Stromal cell of bone marrow (primary cell): ENCODE data around the gene KLHL29.

Experiments
- DNase-seq: peaks from one replicate; pipeline ENCODE4 v3.0.0-alpha.2; 2012; ENCODE audit warnings: low read depth

KLHL29 gene

DNA sequence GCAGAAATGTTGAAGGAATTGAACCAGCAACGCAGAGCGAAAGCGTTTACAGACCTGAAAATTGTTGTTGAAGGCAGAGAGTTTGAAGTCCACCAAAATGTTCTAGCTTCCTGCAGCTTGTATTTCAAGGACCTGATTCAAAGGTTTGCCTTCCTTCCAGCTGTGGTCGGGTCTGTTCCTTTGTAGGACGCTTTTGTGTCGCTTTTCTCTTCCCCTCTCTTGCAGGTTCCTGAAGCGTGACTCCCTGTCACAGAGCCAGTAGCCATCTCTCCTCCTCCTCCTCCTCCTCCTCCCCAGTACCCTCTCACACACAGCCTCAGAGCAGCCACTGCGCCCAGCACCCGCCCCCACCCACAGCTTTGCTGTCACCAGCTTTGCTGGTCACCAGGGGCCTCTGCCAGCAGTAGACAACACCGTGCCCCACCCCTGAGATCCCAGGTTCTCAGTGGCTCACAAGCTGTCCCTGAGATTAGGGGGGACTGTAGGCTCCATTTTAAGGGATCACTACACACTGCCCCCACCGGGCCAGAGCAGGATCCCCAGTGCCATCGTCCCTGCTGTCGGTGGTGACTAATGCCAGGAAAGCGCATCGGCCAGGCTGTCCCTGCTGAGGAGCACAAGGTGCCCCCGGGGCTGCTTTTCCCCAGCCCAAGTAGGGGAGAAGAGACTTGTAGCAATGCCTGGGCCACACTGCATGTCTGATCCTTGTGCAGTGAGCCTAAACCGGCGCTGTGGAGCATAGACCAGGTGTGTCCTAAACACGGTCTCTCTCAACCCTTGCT, 299.6 kb downstream of the KLHL29 start:
- no peak for DNase-seq

DNA sequence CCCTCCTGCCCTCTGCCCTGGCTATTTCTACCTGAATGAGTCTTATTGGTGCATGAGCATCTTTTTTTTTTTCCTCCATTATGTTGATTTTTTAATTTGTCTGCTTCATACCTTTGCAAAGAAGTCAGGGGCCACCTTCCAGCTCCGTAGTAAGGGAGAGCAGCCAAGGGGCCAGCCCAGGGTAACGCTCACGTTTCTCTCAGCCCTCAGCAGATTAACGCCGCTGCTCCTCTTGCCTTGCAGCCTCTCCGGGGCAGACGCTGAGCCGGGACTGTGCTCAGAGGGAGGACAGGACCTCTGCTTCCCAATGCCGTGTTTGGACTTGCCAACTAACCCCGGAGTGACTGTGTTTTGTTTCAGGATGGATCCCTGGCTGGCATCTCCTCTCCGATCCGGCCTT, 300.2 kb downstream of the KLHL29 start:
- no peak for DNase-seq

DNA sequence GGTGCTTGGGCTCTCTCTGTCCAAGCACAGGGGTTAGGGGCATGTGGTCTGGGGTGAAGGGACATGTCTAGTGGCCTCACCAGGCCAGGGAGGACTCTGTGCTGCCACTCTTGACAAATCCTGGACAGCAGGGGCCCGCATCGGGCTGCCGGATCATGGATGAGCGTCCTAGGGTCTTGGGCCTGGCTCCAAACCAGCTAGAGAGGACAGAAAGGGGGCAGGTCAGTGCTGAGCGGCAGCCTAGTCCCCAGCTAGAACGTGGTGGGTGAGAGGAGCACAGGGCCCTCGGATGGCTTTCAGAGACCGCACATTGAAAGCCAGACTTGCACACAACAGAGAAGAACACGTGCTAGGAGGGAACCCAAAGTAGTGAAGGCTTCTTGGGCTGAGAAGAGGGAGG, 300.7 kb downstream of the KLHL29 start:
- DNase-seq, result no peak

DNA sequence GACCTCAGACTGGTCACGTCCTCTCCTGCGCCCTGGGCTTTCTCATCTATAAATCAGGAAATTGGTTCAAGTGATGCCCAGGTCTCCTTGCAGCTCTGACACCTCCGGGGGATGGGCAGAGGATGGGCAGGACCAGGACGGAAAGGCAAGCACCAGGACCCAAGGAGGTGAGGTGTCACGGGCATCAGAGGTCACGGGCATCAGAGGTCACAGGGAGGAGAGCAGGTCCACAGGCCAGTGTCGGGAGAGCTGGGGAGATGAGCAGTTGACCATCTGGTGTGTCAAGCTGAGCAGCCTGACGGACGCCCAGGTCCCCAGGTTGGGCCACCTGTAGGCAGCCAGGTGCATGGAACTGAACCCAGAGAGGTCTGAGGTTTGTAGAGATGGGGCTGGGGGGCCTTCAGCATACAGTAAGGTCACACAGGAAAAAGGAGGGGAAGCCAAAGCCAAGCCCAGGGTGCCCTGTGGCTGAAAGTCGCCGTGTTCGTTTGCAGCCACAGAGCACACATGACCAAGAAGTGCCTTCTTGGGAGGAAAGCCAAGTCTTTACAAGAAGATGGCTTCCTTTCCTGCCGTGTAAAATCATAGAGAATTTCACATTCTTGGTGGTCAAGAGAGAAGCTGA, 301.5 kb downstream of the KLHL29 start:
- DNase-seq, result no peak

DNA sequence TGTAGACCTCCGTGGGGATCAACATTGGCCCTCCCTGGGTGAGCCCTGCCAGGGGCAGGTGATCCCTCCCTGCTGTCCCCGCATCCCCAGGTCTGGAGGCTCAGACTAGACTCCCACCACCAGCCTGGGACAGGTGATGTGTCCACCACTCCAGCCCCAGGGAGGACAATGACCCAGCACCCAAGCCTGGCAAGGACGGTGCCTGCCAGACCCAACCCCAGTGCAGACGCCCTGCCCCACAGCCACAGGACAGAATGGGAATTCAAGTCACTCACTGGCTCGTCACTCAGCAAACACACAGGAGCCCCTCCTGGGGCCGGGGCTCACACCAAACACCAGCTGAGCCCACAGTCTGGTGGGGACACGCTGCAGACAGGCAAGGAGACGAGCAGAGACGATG, 302.2 kb downstream of the KLHL29 start:
- no peak for DNase-seq

DNA sequence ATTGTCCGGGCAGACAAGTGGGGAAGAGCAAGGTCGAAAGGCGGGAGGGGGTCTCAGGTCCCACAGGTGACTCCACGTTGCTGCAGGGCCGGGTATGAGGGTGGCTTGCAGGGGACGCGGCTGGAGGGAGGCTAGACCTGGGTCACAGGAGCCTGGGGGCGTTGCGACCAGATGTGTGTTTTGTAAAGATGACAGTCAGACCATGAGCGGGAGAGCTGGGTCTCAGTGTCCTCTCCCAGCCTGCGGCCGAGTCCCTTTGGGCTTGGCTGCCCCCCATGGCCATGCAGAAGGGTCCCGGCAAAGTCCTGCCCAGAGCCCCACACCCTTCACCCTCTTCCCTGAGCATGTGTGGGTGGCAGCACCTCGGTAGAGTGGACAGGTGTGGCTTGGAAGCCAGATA, 302.7 kb downstream of the KLHL29 start:
- DNase-seq, result no peak

DNA sequence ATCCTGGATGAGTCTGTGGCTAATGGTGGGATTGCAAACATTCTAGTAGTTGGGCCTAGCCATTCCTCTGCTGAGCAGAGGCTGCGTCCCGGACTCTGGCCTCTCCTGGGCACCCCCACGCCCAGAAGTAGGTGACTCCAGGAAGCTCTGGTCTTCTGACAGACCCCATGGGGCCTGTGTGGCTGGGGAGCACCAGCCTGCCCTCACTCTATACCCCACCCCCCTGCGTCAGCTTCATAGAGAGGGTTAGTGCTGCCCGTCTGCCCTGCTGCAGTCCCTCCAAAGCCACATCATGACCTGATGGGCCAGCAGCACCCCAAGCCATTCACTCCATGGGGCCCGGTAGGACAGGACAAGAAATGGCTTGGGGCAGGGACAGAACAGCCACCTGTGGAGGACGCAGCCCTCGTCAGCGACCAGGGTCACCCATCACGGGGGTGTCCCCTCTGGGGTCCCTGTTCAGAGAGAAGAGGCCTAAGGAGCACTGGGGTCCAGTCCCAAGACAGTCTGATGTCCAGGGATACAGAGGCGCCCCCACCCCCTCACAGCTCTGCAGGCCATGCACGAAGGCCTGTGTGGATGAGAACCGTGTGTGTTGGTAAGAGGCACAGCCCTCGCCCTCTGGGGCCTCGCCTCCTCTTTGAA, 303.6 kb downstream of the KLHL29 start:
- no peak for DNase-seq

DNA sequence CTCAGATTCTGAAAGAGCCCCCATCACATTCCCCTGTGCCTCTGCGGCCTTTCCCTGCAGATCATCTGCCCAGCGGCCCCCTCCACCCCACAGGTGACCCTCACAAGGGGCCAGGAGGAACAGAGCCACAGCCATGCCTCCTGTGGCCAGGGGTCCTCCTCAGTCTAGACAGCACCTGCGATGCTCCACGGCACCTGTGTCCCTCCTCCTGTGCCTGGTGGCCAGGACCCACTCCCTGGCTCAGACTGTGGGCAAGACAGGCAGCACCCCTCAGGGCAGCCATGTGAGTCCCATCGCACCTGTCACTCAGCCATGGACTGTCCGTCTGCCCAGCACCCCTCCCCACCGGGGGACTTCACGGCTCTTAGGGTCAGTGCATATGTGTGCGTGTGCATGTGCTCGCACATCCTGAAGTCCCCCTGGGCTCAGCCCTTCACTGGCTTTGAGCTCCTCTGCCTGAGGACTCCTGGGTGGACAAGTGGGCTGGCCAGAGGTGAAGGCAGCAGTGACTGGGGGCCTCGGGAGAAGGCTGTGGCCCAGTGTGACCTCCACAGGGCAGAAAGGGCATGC, 304.2 kb downstream of the KLHL29 start:
- DNase-seq, result no peak

DNA sequence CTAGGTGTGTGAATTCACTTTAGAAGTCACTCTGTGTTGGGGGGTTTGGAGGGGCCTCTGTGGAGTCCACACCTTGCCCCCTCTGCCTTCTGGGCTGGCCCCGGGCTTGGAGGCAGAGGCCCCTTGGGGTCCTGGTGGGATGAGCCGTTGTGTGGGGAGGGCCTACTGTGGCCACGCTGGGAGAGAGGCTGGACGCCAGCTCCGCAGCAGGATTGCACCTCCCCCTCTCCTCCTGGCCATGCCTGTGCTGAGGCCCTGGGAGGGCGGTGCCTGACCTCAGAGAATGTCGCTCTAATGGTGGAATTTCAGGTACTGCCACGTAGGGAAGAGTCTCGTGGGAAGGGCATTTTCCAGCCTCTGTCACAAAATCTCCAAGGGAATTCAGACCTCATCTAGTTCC, 304.9 kb downstream of the KLHL29 start:
- no peak for DNase-seq

DNA sequence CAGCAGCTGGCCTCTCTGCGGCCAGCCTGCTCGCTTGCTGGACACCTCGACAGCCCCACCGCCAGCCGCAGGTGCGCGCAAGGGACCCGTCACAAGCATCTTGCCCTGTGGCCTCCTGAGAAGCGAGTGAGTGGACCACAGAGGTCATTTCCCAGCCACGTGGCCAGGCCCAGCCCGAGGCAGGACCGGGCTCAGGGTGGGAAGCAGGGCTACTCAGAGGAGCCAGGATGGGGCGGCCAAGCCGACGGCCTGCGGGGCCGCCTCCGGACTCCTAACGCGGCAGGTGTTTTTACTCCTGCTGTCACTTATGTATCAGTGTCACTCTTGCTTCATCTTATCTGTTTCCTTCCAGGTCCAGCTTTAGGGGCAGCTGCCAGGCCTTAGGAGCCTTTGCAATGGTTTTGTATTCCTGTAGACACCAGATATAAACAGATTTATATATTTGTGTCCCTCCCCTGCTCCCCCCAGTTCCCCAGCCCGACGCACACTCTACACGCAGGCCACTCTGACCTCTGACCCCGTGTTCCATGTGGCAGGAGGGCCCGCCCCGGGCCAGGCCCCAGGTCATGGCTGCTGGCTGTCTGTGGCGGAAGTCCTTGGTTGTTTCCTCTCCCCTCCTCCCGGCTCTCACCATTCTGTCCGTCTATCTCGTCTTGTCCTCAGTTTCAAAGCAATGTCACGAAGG, 305.6 kb downstream of the KLHL29 start:
- no peak for DNase-seq

DNA sequence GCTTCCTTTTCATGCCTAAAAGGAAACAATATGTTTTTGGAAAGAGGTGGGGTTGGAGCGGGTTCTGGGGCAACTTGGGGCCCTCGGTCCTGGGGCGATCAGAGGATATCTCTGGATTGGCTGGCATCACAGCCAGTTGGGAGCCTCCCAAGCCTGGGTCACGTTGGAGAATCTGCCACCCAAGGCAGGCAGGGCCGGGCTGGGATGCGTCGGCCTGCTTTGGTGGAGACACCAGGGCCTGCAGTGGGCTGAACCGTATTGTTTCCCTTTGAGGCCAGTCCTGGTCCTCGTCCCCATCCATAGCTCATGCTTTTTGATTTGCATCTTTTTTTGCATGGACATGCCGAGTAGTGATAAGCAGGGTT, 306.1 kb downstream of the KLHL29 start:
- no peak for DNase-seq

DNA sequence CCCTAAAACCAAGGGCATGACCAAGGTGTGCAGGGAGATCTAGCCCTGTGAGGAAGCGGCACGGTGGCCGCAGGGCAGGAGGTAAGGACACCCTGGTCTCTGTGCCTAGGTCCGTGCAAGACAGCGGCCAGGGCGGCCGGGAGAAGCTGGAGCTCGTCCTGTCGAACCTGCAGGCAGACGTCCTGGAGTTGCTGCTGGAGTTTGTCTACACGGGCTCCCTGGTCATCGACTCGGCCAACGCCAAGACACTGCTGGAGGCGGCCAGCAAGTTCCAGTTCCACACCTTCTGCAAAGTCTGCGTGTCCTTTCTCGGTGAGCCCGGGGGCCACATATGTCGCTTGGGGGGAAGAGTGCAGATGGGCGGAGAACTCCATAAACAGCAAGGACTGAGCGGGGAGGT, 306.6 kb downstream of the KLHL29 start:
- no peak for DNase-seq

DNA sequence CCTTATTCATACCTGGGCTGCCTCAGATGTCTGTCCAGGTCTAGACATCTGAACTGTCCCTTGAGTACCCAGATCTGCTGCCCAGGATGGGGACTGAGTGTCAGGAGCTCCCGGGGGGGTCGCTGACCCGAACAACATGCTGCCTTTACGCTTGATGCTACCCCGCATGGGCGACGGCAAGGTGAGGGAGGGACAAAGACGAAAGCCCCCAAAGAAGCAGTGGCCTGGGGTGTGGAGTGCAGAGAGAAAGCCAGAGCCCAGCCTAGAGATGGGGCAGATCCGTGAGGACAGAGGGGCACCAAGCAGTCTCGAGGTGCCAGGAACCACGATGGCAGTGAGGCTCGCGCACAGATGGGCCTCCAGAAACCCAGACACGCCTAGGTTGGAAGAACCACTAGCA, 307.3 kb downstream of the KLHL29 start:
- no peak for DNase-seq

DNA sequence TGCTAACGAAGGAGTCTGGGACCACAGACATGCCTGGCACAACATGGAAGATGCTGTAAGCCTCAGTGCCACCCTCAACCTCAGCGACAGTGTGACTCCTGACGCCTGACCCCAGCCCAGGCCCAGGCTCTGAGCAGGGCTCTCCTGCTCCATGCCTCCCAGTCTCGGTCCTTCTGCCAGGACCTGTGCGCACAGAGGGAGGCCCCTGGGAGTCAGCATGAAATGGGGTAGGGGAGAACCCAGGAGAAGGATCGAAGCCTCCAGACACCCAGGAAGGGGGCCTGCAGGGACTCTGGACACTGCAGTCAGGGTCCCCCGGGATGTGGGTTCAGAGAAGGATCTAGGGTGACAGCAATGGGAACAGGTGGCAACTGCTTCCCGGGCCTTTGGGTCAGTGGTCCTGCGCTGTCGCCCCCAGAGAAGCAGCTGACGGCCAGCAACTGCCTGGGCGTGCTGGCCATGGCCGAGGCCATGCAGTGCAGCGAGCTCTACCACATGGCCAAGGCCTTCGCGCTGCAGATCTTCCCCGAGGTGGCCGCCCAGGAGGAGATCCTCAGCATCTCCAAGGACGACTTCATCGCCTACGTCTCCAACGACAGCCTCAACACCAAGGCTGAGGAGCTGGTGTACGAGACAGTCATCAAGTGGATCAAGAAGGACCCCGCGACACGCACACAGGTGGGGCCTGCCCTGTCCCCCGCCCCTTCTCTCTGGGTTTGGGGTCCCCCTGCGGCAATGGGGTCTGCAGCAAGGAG, 308.0 kb downstream of the KLHL29 start:
- no peak for DNase-seq

DNA sequence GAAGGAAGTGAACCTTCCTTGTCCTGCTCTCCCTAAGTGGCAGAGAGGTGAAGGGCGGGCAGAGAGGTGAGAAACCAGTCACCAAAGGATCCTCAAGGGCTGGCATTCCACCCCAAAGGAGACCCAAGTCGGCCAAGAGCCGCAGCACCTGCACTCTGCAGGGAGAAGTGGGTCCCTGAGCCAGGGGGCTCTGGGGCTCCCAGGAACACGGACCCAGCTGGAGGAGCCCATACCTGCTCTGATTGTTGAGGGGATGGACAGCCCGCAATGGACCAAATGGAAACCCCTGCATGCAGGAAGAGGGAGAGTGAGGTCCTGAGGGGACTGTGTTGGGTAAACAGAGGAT, 308.6 kb downstream of the KLHL29 start:
- no peak for DNase-seq

DNA sequence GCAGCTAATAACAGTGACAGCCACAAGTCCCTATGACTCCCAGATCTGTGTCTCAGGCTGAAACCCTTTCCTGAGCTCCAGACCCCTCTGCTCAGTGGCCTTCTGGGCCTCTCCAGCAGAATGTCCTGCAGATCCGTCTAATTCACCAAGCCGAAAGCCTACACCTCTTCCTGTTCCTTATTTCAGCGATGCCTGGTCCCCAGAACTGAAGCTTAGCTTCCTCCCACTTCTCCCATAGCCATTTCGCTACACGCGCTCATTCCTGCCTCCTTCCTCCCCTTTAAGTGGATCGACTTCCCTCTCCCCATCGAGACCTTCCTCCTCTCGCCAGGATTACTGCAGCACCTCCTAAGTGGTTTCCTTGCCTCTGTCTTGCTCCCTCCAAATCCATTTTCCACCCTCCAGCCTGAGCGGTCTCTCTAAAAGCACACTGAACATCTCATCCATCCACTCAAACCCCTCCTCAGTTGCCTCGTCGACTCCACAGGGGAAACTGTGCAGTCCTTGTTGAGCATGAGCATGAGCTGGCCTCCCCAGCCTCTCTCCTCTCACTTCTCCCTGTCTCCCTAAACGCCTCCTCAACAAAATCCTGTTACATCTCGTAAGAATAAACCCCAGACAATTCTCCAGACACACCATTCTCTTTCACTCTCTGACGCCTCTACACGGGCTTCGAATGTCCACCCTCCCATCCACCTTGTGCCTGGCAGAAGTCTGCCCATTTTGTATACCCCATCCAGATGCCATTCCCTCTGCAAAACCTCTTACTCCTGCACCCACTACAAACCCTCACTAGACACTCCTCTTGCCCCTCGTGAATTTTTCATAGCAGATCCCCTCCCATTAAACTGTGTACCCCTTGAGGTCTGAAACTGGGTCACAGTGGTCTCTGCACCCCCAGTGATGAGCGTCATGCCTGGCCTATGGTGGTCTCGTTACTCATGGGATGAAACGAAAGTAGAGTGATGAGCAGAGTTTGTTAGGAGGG, 309.4 kb downstream of the KLHL29 start:
- no peak for DNase-seq

DNA sequence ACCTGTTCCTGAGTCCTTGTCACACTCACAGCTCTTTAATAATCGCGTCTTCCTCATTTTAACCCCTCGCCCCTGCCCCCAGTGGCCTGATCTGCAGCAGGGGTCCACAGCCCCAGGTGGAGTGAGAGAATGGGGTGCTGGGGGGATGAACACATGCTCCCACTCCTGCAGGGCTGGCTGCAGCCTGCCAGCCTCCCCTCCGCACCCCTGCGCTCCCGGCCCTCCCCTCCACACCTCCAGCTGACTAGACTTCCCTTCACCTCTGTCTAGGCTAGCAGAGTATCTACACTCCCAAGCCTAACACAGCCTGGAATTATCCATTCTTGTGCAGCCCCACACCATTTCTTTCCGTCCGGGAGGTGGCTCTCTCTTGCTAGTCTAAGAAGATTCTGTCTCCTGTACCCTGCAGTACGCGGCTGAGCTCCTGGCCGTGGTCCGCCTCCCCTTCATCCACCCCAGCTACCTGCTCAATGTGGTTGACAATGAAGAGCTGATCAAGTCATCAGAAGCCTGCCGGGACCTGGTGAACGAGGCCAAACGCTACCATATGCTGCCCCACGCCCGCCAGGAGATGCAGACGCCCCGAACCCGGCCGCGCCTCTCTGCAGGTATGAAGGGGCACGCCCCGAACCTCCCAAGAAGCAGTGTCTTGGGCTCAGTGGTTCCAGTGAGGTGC, 310.4 kb downstream of the KLHL29 start:
- no peak for DNase-seq

DNA sequence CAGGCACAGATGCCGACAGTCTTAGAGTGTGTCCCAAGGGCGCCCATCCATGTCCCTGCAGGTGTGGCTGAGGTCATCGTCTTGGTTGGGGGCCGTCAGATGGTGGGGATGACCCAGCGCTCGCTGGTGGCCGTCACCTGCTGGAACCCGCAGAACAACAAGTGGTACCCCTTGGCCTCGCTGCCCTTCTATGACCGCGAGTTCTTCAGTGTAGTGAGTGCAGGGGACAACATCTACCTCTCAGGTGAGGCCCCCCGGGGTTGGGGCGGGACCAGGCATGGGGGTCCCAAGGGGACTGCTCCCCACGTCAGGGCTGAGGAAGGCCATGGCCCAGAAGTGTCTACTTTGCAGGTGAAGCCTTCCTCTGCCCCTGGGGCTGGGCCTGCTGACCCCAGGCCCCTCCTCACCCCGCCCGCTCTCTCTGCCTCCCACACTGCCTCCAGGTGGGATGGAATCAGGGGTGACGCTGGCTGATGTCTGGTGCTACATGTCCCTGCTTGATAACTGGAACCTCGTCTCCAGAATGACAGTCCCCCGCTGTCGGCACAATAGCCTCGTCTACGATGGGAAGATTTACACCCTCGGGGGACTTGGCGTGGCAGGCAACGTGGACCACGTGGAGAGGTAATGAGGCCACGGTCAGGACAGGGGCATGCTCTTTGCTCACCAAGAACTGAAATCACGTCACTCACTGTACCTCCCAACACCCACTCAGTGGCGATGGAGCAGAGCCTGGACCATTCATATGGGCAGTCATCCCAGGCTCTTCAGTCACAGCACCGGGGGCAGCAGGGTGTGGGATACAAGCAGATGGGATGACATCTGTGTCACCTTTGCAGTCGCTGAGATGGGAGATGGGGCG, 311.1 kb downstream of the KLHL29 start:
- no peak for DNase-seq

DNA sequence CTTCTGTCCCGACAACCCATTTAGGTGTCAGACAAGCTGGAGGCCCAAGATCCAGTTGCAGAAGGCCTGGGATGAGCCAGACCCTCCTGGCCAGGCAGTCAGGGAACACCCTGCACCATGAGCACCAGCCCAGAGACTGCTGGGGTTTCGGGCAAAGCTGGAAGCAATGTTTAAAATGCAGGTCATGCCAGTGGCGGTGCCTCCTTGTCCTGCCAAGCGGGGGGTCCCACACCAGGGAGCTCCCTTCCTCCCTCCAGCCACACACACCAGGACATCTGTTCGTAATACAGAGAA, 311.7 kb downstream of the KLHL29 start:
- DNase-seq, result no peak
